Articular chondrocyte of knee joint (primary cell): Measurements from ENCODE around the gene ERICH6. TPM values are rescaled to one million over a fixed set of nuclear protein-coding genes. Genes with fewer than 3 reads are reported as not detected.

Experiments
- total RNA-seq: library from RNA; depleted of rRNA; stranded (reverse); fragments of >200 nt; gene quantifications from 2 replicates; pipeline ENCODE4 v1.2.3, GENCODE V29; 2012

Gene ERICH6
- 0.39 TPM in 1 of 2 replicates, not detected in the other for total RNA-seq

DNA sequence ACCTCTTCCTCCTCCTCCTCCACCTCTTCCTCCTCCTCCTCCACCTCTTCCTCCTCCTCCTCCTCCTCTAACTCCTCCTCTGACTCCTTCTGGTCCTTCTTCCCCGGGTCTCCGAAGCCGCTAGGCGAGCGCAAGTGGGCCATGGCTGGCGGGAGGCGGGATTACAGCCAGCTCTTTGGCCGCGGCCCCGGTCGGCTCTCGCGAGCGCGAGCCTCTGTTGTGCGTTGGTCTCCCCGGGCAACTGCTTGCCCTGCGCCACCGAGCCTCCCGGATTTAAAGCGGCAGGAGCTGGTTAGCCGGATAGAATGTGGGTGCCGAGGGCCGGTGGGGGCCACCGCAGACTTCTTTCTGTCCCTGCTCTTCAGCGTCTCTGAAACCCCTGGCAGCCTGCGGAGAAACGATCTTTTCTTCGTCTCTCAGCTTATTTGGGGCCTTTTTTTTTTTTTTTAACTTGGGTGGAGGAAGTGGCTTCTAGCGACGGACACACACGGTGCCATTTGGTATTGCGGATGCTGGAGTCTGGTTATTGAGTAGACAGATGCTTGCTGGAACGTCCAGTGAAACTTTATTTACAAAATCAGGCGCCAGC is at the start of gene ERICH6:
Gene ERICH6, minus strand, starts transcription at position 165 of the 589 bp plus-strand sequence. Its CDS starts 22 bp downstream, at position 143.

Other genes with a start within 250 kb of the ERICH6 start
- gene SERP1, start 157.4 kb downstream of the ERICH6 start, total RNA-seq = 105 and 128 TPM in 2 replicates
- gene EIF2A, start 157.1 kb downstream of the ERICH6 start, total RNA-seq = 205 and 239 TPM in 2 replicates
- 116 and 172 TPM in 2 replicates for gene SELENOT, start 100.6 kb downstream of the ERICH6 start, total RNA-seq
- gene SIAH2, start 59.2 kb upstream of the ERICH6 start, total RNA-seq = 21.1 and 22.6 TPM in 2 replicates
- not detected in 2 replicates for gene MINDY4B, start 201.5 kb upstream of the ERICH6 start, total RNA-seq